H9 (cell line): ENCODE measurements around the gene RBM45. TPM values are rescaled to one million over a fixed set of nuclear protein-coding genes. Genes with fewer than 3 reads are reported as not detected.

Source experiments
- DNase-seq: peaks from one replicate; pipeline ENCODE4 v3.0.0-alpha.2; 2017
- H2AFZ ChIP-seq: one replicate; pipeline ENCODE4 v1.6.1; 2013; ENCODE audit warnings: mild to moderate bottlenecking, low read length, control low read depth, moderate library complexity
- H2AK5ac ChIP-seq: 2 replicates; pipeline ENCODE4 v1.6.1; 2013; ENCODE audit warnings: low read length, control low read depth, mixed read lengths; ENCODE audit not compliant: insufficient read length
- H2BK120ac ChIP-seq: one replicate; pipeline ENCODE4 v1.6.1; 2013; ENCODE audit warnings: low read depth, mild to moderate bottlenecking, low read length, control low read depth, inconsistent platforms; ENCODE audit not compliant: poor library complexity, severe bottlenecking
- H2BK12ac ChIP-seq: 2 replicates; pipeline ENCODE4 v1.6.1; 2013; ENCODE audit warnings: low read length, control low read depth, mixed read lengths, low read depth; ENCODE audit not compliant: insufficient read length
- H2BK15ac ChIP-seq: 2 replicates; pipeline ENCODE4 v1.6.1; 2013; ENCODE audit warnings: low read depth, low read length, control low read depth
- H2BK20ac ChIP-seq: one replicate; pipeline ENCODE4 v1.6.1; 2013; ENCODE audit warnings: low read depth, mild to moderate bottlenecking, low read length, control low read depth, inconsistent platforms; ENCODE audit not compliant: poor library complexity, severe bottlenecking
- H2BK5ac ChIP-seq: 2 replicates; pipeline ENCODE4 v1.6.1; 2013; ENCODE audit warnings: low read length, control low read depth, mixed read lengths; ENCODE audit not compliant: insufficient read length
- H3K14ac ChIP-seq: 2 replicates; pipeline ENCODE4 v1.6.1; 2013; ENCODE audit warnings: low read length, control low read depth; ENCODE audit not compliant: insufficient read depth
- H3K18ac ChIP-seq: 2 replicates; pipeline ENCODE4 v1.6.1; 2013; ENCODE audit warnings: low read depth, mild to moderate bottlenecking, mixed read lengths, low read length, control low read depth; ENCODE audit not compliant: insufficient read length
- H3K23ac ChIP-seq: 2 replicates; pipeline ENCODE4 v1.6.1; 2013; ENCODE audit warnings: low read length, control low read depth, mixed read lengths, low read depth; ENCODE audit not compliant: insufficient read length
- H3K23me2 ChIP-seq: 2 replicates; pipeline ENCODE4 v1.6.1; 2013; ENCODE audit warnings: low read depth, mild to moderate bottlenecking, mixed read lengths, low read length, control low read depth; ENCODE audit not compliant: insufficient read length, poor library complexity, severe bottlenecking
- H3K27ac ChIP-seq: 2 replicates; pipeline ENCODE4 v1.5.1; 2013; ENCODE audit warnings: low read length, control low read depth, mixed read lengths, low read depth; ENCODE audit not compliant: insufficient read length
- H3K27me3 ChIP-seq: 2 replicates; pipeline ENCODE4 v1.6.1; 2013; ENCODE audit warnings: low read length, control low read depth, inconsistent platforms; ENCODE audit not compliant: insufficient read depth
- H3K4ac ChIP-seq: 2 replicates; pipeline ENCODE4 v1.6.1; 2013; ENCODE audit warnings: low read depth, mild to moderate bottlenecking, control low read depth, inconsistent platforms, low read length, moderate library complexity
- H3K4me1 ChIP-seq: 2 replicates; pipeline ENCODE4 v1.6.1; 2013; ENCODE audit warnings: low read length, control low read depth, inconsistent platforms; ENCODE audit not compliant: insufficient read depth
- H3K4me2 ChIP-seq: 2 replicates; pipeline ENCODE4 v1.6.1; 2013; ENCODE audit warnings: low read length, control low read depth, mixed read lengths; ENCODE audit not compliant: insufficient read length, insufficient read depth
- H3K56ac ChIP-seq: 2 replicates; pipeline ENCODE4 v1.6.1; 2013; ENCODE audit warnings: low read depth, mild to moderate bottlenecking, mixed read lengths, low read length, control low read depth; ENCODE audit not compliant: insufficient read length
- H3K79me1 ChIP-seq: 2 replicates; pipeline ENCODE4 v1.6.1; 2013; ENCODE audit warnings: low read depth, mild to moderate bottlenecking, moderate library complexity, low read length, control low read depth, inconsistent platforms; ENCODE audit not compliant: insufficient read depth, poor library complexity, severe bottlenecking
- H3K79me2 ChIP-seq: 2 replicates; pipeline ENCODE4 v1.6.1; 2013; ENCODE audit warnings: low read length, control low read depth, inconsistent platforms; ENCODE audit not compliant: insufficient read depth
- H3K9ac ChIP-seq: 2 replicates; pipeline ENCODE4 v1.6.1; 2013; ENCODE audit warnings: low read length, control low read depth, mixed read lengths; ENCODE audit not compliant: insufficient read length; ENCODE audit errors: extremely low read depth
- H3K9me3 ChIP-seq: one replicate; pipeline ENCODE4 v1.6.1; 2013; ENCODE audit warnings: low read depth, low read length, inconsistent platforms; ENCODE audit not compliant: control insufficient read depth
- H3T11ph ChIP-seq: one replicate; pipeline ENCODE4 v1.6.1; 2013; ENCODE audit warnings: mild to moderate bottlenecking, low read length, control low read depth, inconsistent platforms
- H4K20me1 ChIP-seq: one replicate; pipeline ENCODE4 v1.6.1; 2013; ENCODE audit not compliant: control insufficient read depth, insufficient read length, insufficient read depth
- H4K5ac ChIP-seq: 2 replicates; pipeline ENCODE4 v1.6.1; 2013; ENCODE audit warnings: low read depth, mild to moderate bottlenecking, mixed read lengths, low read length, control low read depth; ENCODE audit not compliant: insufficient read length
- H4K8ac ChIP-seq: replicated peaks from 2 replicates; pipeline ENCODE4 v1.6.1; 2013; ENCODE audit warnings: low read length, control low read depth, mixed read lengths, low read depth; ENCODE audit not compliant: insufficient read length
- H4K91ac ChIP-seq: 2 replicates; pipeline ENCODE4 v1.6.1; 2013; ENCODE audit warnings: low read depth, mild to moderate bottlenecking, moderate library complexity, mixed read lengths, low read length, control low read depth; ENCODE audit not compliant: insufficient read length
- H3K27ac Mint-ChIP-seq, 3 experiments: 2 replicates in 2 of 3; 3 replicates in 1 of 3; pipeline ENCODE4 v1.8.0; 2020 to 2021; ENCODE audit warnings: mixed read lengths in 3 of 3, mild to moderate bottlenecking in 1 of 3, moderate library complexity in 1 of 3
- H3K27me3 Mint-ChIP-seq: 2 replicates; pipeline ENCODE4 v1.8.0; 2021; ENCODE audit warnings: low read depth, mild to moderate bottlenecking, moderate library complexity, mixed read lengths
- H3K36me3 Mint-ChIP-seq, 3 experiments: 2 replicates in 2 of 3; 3 replicates in 1 of 3; pipeline ENCODE4 v1.8.0; 2020 to 2021; ENCODE audit warnings: low read depth in 3 of 3, mixed read lengths in 3 of 3; ENCODE audit not compliant: insufficient read depth in 1 of 3
- H3K4me1 Mint-ChIP-seq, 2 experiments: 2 replicates each; pipeline ENCODE4 v1.8.0; 2020; ENCODE audit warnings: mixed read lengths in 2 of 2
- H3K4me3 Mint-ChIP-seq, 2 experiments: 2 replicates in 1 of 2; 3 replicates in 1 of 2; pipeline ENCODE4 v1.8.0; 2020 to 2021; ENCODE audit warnings: mild to moderate bottlenecking in 2 of 2, mixed read lengths in 2 of 2, moderate library complexity in 1 of 2
- H3K9me3 Mint-ChIP-seq, 2 experiments: 2 replicates in 1 of 2; 3 replicates in 1 of 2; pipeline ENCODE4 v1.8.0; 2020; ENCODE audit warnings: mild to moderate bottlenecking in 2 of 2, mixed read lengths in 2 of 2, moderate library complexity in 1 of 2
- WGBS: extraction: QIAGEN DNeasy Blood & Tissue Kit; methylation state at CpG from one replicate; pipeline ENCODE4 v1.1.7; 2013; ENCODE audit warnings: missing lambda C conversion rate, low lambda C conversion rate, mixed read lengths; ENCODE audit not compliant: insufficient read length; ENCODE audit errors: extremely low coverage; 5-methylcytosine and 5-hydroxymethylcytosine counted together
- total RNA-seq: library from RNA; stranded (reverse); gene quantifications from 2 replicates; pipeline ENCODE4 v1.2.1, GENCODE V29; 2021
- TF ChIP-seq, protein P1 (sequence below): fragments of 200-600 bp; sonication (generic); conservative IDR thresholded peaks from 3 replicates; pipeline ENCODE4 v1.8.0; 2021; ENCODE audit warnings: antibody characterized with exemption, mild to moderate bottlenecking

Gene RBM45
- total RNA-seq, 1 experiment from 2014 or later: 13.9 TPM

DNA sequence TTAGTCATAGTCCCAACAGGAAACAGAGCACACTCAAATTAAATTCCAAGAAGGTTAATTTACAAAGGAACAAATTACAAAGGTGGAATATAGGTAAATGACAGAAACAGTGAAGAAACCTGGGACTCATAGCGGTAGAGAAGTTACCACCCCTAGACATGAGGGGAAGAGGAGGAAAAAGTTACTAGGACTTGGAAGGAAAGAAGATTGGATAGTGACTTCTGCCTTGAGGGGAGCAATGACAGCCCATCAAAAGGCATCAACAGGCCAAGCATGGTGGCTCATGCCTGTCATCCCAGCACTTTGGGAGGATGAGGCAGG, 37.3 kb upstream of the RBM45 start:
- Histone ChIP-seq H2BK12ac (no peak overlapping the region), H4K20me1 (no peaks in the 10 kb centered on the region), H3K79me2 (no peaks in the 10 kb centered on the region), H3K4ac (no peak overlapping the region), H3K23ac (no peak overlapping the region), H2BK5ac (no peak overlapping the region), H2AFZ (no peak overlapping the region), H3K4me1 (no peaks in the 10 kb centered on the region), H3K4me2 (no peak overlapping the region), H3K9ac (no peak overlapping the region), H2BK15ac (no peak overlapping the region), H3K18ac (no peak overlapping the region), H3K9me3 (no peaks in the 10 kb centered on the region), H4K8ac (no peak overlapping the region), H3K27me3 (no peaks in the 10 kb centered on the region; the same call in 1 of the 2 replicates), H2AK5ac (no peak overlapping the region), H3T11ph (no peak overlapping the region), H3K56ac (no peak overlapping the region), H3K27ac (no peak overlapping the region), H3K79me1 (no peaks in the 10 kb centered on the region), H4K91ac (no peak overlapping the region), H3K23me2 (peaks cover 5% of the 10 kb centered on the region), H4K5ac (no peak overlapping the region), H2BK20ac (no peak overlapping the region), H2BK120ac (no peak overlapping the region), H3K14ac (no peak overlapping the region)
- Mint-ChIP-seq H3K27ac (no peak overlapping the region), H3K4me1 (peaks cover 12 to 14% of the 10 kb centered on the region in 2 experiments), H3K36me3 (no peaks in the 10 kb centered on the region), H3K4me3 (no peak overlapping the region), H3K9me3 (peaks cover 4% of the 10 kb centered on the region in 2 experiments), H3K27me3 (peaks cover 59% of the 10 kb centered on the region)
- TF ChIP-seq, protein P1, sequence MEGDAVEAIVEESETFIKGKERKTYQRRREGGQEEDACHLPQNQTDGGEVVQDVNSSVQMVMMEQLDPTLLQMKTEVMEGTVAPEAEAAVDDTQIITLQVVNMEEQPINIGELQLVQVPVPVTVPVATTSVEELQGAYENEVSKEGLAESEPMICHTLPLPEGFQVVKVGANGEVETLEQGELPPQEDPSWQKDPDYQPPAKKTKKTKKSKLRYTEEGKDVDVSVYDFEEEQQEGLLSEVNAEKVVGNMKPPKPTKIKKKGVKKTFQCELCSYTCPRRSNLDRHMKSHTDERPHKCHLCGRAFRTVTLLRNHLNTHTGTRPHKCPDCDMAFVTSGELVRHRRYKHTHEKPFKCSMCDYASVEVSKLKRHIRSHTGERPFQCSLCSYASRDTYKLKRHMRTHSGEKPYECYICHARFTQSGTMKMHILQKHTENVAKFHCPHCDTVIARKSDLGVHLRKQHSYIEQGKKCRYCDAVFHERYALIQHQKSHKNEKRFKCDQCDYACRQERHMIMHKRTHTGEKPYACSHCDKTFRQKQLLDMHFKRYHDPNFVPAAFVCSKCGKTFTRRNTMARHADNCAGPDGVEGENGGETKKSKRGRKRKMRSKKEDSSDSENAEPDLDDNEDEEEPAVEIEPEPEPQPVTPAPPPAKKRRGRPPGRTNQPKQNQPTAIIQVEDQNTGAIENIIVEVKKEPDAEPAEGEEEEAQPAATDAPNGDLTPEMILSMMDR: no peak
- no peak for DNase-seq
- WGBS: no CpG with 5 or more reads among the region's 1 CpG
